ENCODE measurements around the gene DGKI.

The DGKI gene

DNA sequence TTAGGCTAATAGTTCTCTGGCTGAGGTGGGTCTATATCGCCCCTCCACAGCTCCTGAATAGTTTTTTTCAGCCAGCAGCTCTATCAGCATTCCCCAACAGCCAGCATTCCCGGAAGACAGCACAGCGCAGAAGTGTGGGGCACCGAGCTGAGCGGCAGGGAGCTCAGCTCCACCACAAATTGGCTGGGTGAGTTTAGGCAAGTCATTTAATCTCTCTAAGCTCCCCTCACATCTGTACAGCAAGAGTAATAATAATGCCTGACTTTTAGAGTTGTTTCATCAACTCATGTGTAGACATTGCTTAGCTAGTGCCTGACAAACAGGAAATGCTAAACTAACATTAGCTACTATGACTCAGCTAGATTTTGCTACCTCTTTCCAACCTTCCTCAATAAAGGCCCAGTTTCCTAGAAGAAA lies 255.3 kb downstream of the DGKI start:
- no peak overlapping the region for H3K4me3 ChIP-seq (replicated peaks in 1 of 2; ENCODE audit: low read depth in 2 of 2, low read length in 2 of 2)
- DNase-seq (ENCODE audit: low read depth in 2 of 2) = peak; percentile 72 to 80

DNA sequence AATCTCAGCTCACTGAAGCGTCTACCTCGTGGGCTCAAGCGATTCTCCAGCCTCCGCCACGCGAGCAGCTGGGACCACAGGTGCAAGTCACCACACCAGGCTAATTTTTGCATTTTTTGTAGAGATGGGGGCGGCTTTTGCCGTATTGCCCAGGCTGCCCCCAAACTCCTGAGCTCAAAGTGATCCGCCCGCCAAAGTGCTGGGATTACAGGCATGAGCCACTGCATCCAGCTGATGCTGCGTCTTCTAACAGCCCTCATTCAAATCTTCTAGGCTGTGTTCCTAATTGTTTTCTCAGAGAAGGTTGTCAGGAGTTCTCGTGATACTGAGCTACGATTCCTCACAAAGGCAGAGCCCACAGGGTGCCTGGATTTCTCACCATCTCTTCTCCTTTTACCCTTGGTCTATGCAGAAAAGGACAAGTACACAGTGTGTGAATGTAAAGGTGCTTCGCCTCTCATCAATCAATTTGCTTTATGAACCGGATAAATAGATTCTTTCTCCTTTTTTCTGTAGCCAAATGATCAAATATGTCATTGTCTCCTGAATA lies 255.9 kb downstream of the DGKI start:
- no peak overlapping the region for H3K4me3 ChIP-seq (replicated peaks in 1 of 2; ENCODE audit: low read depth in 2 of 2, low read length in 2 of 2)
- TF ChIP-seq, protein P1, sequence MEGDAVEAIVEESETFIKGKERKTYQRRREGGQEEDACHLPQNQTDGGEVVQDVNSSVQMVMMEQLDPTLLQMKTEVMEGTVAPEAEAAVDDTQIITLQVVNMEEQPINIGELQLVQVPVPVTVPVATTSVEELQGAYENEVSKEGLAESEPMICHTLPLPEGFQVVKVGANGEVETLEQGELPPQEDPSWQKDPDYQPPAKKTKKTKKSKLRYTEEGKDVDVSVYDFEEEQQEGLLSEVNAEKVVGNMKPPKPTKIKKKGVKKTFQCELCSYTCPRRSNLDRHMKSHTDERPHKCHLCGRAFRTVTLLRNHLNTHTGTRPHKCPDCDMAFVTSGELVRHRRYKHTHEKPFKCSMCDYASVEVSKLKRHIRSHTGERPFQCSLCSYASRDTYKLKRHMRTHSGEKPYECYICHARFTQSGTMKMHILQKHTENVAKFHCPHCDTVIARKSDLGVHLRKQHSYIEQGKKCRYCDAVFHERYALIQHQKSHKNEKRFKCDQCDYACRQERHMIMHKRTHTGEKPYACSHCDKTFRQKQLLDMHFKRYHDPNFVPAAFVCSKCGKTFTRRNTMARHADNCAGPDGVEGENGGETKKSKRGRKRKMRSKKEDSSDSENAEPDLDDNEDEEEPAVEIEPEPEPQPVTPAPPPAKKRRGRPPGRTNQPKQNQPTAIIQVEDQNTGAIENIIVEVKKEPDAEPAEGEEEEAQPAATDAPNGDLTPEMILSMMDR (IDR thresholded peaks at IDR 0.05; ENCODE audit: low read depth, low read length) = no peak
- no peak for DNase-seq (ENCODE audit: low read depth in 2 of 2)

More for the DNA sequence above, 255.3 kb downstream of the DGKI start:
- TF ChIP-seq, protein P1 (IDR thresholded peaks at IDR 0.05; ENCODE audit: low read depth, low read length) = no peak

DNA sequence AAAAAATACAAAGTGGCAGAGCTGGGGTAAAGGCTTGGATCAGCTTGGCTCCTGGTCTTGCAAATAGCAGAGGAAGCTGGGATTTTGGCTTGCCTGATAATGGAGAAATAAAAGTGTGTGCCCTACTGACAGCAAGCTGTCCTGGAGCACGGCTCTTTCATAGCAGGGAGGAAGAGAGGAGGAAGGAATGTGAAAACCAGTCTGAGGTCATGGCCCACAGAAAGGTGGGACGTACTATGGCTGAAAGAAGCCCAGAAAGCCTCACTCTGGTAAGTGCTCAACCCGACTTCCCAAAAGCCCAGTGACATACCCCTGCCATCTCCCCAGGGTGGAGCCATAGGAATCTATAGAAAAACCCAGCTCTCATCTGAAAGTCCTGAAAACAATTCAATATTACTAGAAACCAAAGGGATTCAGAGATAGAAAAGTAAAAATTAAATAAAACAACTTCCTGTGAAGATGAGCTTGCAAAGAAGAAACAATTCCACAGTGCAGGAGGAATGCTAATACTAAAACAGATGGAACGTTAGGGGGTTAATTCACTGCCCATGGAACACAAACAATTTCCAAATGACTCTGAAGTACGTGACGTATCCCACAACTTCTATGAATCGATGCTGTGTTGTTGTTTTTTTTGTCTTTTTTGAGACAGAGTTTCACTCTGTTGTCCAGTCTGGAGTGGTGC lies 256.6 kb downstream of the DGKI start:
- H3K4me3 ChIP-seq (replicated peaks in 1 of 2; ENCODE audit: low read depth in 2 of 2, low read length in 2 of 2) = no peak overlapping the region
- DNase-seq (ENCODE audit: low read depth in 2 of 2) = no peak
- TF ChIP-seq, protein P1 (IDR thresholded peaks at IDR 0.05; ENCODE audit: low read depth, low read length) = no peak

DNA sequence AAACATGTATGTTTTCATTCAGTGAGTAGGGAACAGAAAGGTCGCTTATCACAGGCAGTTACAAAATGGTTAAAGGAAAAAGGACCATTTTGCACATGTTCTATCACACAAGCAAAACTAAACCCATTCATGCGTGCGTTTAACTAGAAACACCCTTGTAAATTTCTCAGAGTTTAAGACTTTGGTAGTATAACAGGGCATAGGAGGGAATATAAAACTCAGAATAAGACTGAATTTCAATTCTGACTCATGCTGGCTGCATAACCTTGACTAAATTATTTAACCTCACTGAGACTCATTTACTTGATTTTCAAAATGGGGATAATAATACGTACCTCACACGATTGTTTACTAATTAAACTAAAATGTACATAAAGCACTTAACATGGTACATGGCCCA lies 259.4 kb downstream of the DGKI start:
- no peak for DNase-seq (ENCODE audit: low read depth in 2 of 2)
- no peak overlapping the region for H3K4me3 ChIP-seq (replicated peaks in 1 of 2; ENCODE audit: low read depth in 2 of 2, low read length in 2 of 2)
- TF ChIP-seq, protein P1 (IDR thresholded peaks at IDR 0.05; ENCODE audit: low read depth, low read length) = no peak

DNA sequence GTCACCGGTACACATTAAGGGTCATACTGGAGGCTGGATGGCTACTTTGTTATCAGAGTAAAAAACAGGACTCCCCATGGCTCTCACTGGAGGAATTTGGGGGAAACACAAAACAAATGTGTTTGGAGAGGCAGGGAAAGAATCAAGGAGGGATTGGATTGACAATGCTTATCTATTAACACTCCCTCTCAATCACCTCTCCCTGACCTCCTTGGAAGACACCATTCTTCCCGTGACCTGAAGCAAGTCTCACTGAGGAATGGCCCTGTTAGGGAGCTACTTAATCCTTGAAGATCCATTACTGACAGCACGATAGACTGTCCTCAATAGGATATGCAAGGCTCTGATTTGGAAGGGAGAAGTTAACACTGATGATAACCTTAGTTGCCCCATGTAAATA lies 261.2 kb downstream of the DGKI start:
- TF ChIP-seq, protein P1 (IDR thresholded peaks at IDR 0.05; ENCODE audit: low read depth, low read length) = no peak
- DNase-seq (ENCODE audit: low read depth in 2 of 2) = no peak
- no peak overlapping the region for H3K4me3 ChIP-seq (replicated peaks in 1 of 2; ENCODE audit: low read depth in 2 of 2, low read length in 2 of 2)

DNA sequence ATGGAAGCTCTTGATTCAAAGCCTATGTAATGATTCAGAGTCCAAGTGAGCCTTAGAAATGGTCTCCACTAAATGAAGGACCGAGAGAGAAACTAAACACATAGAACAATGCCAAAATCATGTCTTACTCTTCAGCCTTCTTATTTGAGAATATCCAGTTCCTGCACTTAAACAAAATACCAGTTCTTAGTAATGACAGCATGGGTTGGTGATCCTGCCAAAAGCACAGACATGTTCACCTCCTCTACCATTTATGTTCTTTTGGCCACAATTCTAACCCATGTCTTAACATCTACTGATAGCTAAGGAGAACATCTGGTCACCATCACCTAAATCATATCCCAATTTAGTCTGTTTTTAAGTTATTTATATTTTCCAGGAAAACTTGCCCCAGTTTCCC lies 263.6 kb downstream of the DGKI start:
- H3K4me3 ChIP-seq (replicated peaks in 1 of 2; ENCODE audit: low read depth in 2 of 2, low read length in 2 of 2) = no peak overlapping the region
- DNase-seq (ENCODE audit: low read depth in 2 of 2) = peak in 1 of 2 donors; percentile 38
- TF ChIP-seq, protein P1 (IDR thresholded peaks at IDR 0.05; ENCODE audit: low read depth, low read length) = no peak

Data from cardiac fibroblast (primary cell).